ENCODE measurements around the gene TSSK6. TPM values are rescaled to one million over a fixed set of nuclear protein-coding genes. Genes with fewer than 3 reads are reported as not detected.

TSSK6 gene
- total RNA-seq, 1 experiment from 2014 or later: 4.7 TPM

DNA sequence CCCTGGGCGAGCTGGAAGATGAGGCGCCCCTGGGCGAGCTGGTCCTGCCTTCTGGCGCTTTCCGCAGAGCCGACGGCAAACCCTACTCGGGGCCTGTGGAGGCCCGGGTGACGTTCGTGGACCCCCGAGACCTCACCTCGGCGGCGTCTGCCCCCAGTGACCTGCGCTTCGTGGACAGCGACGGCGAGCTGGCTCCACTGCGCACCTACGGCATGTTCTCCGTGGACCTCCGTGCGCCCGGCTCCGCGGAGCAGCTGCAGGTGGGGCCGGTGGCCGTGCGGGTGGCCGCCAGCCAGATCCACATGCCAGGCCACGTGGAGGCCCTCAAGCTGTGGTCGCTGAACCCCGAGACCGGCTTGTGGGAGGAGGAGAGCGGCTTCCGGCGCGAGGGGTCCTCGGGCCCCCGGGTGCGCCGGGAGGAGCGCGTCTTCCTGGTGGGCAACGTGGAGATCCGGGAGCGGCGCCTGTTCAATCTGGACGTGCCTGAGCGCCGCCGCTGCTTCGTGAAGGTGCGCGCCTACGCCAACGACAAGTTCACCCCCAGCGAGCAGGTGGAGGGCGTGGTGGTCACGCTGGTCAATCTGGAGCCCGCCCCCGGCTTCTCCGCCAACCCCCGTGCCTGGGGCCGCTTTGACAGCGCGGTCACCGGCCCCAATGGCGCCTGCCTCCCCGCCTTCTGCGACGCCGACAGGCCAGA lies 29.1 kb upstream of the TSSK6 start:
- H3K4me3 Mint-ChIP-seq: no peak overlapping the region
- H3K4me1 Mint-ChIP-seq: no peaks in the 10 kb centered on the region; the same call in 1 of the 2 replicates
- no peaks in the 10 kb centered on the region for H3K9me3 Mint-ChIP-seq
- no peak for ATAC-seq
- ChIA-PET CTCF (interaction anchor here (1.7 to 3.2 kb wide), 2 partner anchors 8 to 10 kb away, joined by 12 to 23 read pairs; no protein-coding TSS in a partner anchor), POLR2A (no interaction called here)
- TF ChIP-seq TCF7 (CRISPR knock-in tag; IDR thresholded peaks at IDR 0.05; ENCODE audit: low read depth) (no peak), NFYB (CRISPR knock-in tag; conservative IDR thresholded peaks at IDR 0.05; ENCODE audit: low read depth) (no peak), ZNF396 (CRISPR knock-in tag; IDR thresholded peaks at IDR 0.05; ENCODE audit: borderline replicate concordance) (no peak)
- TF ChIP-seq, protein P1, sequence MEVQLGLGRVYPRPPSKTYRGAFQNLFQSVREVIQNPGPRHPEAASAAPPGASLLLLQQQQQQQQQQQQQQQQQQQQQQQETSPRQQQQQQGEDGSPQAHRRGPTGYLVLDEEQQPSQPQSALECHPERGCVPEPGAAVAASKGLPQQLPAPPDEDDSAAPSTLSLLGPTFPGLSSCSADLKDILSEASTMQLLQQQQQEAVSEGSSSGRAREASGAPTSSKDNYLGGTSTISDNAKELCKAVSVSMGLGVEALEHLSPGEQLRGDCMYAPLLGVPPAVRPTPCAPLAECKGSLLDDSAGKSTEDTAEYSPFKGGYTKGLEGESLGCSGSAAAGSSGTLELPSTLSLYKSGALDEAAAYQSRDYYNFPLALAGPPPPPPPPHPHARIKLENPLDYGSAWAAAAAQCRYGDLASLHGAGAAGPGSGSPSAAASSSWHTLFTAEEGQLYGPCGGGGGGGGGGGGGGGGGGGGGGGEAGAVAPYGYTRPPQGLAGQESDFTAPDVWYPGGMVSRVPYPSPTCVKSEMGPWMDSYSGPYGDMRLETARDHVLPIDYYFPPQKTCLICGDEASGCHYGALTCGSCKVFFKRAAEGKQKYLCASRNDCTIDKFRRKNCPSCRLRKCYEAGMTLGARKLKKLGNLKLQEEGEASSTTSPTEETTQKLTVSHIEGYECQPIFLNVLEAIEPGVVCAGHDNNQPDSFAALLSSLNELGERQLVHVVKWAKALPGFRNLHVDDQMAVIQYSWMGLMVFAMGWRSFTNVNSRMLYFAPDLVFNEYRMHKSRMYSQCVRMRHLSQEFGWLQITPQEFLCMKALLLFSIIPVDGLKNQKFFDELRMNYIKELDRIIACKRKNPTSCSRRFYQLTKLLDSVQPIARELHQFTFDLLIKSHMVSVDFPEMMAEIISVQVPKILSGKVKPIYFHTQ (CRISPR knock-in tag; IDR thresholded peaks at IDR 0.05): no peak
- no peaks in the 10 kb centered on the region for H3K36me3 Mint-ChIP-seq
- DNase-seq (ENCODE audit: low spot score): no peak
- H3K27ac Mint-ChIP-seq: no peak overlapping the region
- peaks cover 11% of the 10 kb centered on the region for H3K27me3 Mint-ChIP-seq (ENCODE audit: low read depth)

DNA sequence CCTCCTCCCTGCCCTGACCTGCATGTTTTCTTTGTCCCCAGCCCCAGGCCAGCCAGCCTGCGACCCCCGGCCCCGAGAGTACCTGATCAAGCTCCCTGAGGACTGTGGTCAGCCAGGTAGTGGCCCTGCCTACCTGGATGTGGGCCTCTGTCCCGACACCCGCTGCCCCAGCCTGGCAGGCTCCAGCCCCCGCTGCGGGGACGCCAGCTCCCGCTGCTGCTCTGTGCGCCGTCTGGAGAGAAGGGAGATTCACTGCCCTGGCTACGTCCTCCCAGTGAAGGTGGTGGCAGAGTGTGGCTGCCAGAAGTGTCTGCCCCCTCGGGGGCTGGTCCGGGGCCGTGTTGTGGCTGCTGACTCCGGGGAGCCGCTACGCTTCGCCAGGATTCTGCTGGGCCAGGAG lies 28.3 kb upstream of the TSSK6 start:
- POLR2A ChIA-PET: no interaction called here

More for the DNA sequence above, 28.3 kb upstream of the TSSK6 start:
- Mint-ChIP-seq H3K4me3 (no peak overlapping the region), H3K4me1 (peaks cover 4% of the 10 kb centered on the region), H3K9me3 (no peaks in the 10 kb centered on the region), H3K36me3 (no peaks in the 10 kb centered on the region), H3K27me3 (ENCODE audit: low read depth) (peaks cover 19% of the 10 kb centered on the region), H3K27ac (no peak overlapping the region)
- DNase-seq (ENCODE audit: low spot score): no peak
- no peak for TF ChIP-seq ZNF138 (CRISPR knock-in tag; conservative IDR thresholded peaks at IDR 0.05)
- no peak for TF ChIP-seq ETV6 (CRISPR knock-in tag; IDR thresholded peaks at IDR 0.05)
- TF ChIP-seq, protein P2, sequence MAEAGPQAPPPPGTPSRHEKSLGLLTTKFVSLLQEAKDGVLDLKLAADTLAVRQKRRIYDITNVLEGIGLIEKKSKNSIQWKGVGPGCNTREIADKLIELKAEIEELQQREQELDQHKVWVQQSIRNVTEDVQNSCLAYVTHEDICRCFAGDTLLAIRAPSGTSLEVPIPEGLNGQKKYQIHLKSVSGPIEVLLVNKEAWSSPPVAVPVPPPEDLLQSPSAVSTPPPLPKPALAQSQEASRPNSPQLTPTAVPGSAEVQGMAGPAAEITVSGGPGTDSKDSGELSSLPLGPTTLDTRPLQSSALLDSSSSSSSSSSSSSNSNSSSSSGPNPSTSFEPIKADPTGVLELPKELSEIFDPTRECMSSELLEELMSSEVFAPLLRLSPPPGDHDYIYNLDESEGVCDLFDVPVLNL (CRISPR knock-in tag; IDR thresholded peaks at IDR 0.05; ENCODE audit: borderline replicate concordance, low read depth): no peak
- TF ChIP-seq, protein P3, sequence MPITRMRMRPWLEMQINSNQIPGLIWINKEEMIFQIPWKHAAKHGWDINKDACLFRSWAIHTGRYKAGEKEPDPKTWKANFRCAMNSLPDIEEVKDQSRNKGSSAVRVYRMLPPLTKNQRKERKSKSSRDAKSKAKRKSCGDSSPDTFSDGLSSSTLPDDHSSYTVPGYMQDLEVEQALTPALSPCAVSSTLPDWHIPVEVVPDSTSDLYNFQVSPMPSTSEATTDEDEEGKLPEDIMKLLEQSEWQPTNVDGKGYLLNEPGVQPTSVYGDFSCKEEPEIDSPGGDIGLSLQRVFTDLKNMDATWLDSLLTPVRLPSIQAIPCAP (CRISPR knock-in tag; IDR thresholded peaks at IDR 0.05): no peak
- TF ChIP-seq TCF7 (CRISPR knock-in tag; IDR thresholded peaks at IDR 0.05; ENCODE audit: low read depth): no peak
- no peak for TF ChIP-seq CREM (CRISPR knock-in tag; IDR thresholded peaks at IDR 0.05)
- TF ChIP-seq SMAD3 (CRISPR knock-in tag; IDR thresholded peaks at IDR 0.05; ENCODE audit: borderline replicate concordance): no peak
- TF ChIP-seq, protein P4, sequence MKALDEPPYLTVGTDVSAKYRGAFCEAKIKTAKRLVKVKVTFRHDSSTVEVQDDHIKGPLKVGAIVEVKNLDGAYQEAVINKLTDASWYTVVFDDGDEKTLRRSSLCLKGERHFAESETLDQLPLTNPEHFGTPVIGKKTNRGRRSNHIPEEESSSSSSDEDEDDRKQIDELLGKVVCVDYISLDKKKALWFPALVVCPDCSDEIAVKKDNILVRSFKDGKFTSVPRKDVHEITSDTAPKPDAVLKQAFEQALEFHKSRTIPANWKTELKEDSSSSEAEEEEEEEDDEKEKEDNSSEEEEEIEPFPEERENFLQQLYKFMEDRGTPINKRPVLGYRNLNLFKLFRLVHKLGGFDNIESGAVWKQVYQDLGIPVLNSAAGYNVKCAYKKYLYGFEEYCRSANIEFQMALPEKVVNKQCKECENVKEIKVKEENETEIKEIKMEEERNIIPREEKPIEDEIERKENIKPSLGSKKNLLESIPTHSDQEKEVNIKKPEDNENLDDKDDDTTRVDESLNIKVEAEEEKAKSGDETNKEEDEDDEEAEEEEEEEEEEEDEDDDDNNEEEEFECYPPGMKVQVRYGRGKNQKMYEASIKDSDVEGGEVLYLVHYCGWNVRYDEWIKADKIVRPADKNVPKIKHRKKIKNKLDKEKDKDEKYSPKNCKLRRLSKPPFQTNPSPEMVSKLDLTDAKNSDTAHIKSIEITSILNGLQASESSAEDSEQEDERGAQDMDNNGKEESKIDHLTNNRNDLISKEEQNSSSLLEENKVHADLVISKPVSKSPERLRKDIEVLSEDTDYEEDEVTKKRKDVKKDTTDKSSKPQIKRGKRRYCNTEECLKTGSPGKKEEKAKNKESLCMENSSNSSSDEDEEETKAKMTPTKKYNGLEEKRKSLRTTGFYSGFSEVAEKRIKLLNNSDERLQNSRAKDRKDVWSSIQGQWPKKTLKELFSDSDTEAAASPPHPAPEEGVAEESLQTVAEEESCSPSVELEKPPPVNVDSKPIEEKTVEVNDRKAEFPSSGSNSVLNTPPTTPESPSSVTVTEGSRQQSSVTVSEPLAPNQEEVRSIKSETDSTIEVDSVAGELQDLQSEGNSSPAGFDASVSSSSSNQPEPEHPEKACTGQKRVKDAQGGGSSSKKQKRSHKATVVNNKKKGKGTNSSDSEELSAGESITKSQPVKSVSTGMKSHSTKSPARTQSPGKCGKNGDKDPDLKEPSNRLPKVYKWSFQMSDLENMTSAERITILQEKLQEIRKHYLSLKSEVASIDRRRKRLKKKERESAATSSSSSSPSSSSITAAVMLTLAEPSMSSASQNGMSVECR (CRISPR knock-in tag; IDR thresholded peaks at IDR 0.05; ENCODE audit: borderline replicate concordance): no peak
- no peak for TF ChIP-seq SMAD4 (CRISPR knock-in tag; IDR thresholded peaks at IDR 0.05)
- TF ChIP-seq NR2C2 (CRISPR knock-in tag; IDR thresholded peaks at IDR 0.05): no peak
- TF ChIP-seq ZNF671 (CRISPR knock-in tag; IDR thresholded peaks at IDR 0.05): no peak
- TF ChIP-seq, protein P5, sequence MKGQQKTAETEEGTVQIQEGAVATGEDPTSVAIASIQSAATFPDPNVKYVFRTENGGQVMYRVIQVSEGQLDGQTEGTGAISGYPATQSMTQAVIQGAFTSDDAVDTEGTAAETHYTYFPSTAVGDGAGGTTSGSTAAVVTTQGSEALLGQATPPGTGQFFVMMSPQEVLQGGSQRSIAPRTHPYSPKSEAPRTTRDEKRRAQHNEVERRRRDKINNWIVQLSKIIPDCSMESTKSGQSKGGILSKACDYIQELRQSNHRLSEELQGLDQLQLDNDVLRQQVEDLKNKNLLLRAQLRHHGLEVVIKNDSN (CRISPR knock-in tag; IDR thresholded peaks at IDR 0.05): no peak
- TF ChIP-seq KAT7 (CRISPR knock-in tag; IDR thresholded peaks at IDR 0.05; ENCODE audit: borderline replicate concordance): no peak
- no peak for ATAC-seq
- CTCF ChIA-PET: interaction anchor here (1.7 to 3.2 kb wide), 2 partner anchors 9 to 11 kb away, joined by 12 to 23 read pairs; no protein-coding TSS in a partner anchor
